Endodermal cell (in vitro differentiated cells): ENCODE results near the gene PNPO. TPM values are rescaled to one million over a fixed set of nuclear protein-coding genes. Genes with fewer than 3 reads are reported as not detected.

Experiments
- DNase-seq: peaks from one replicate; pipeline ENCODE4 v3.0.0-alpha.2; 2017
- H3K27ac ChIP-seq: 2 replicates; pipeline ENCODE4 v1.5.1; 2013; ENCODE audit warnings: mild to moderate bottlenecking, low read depth, low read length, moderate library complexity
- H3K27me3 ChIP-seq: 2 replicates; pipeline ENCODE4 v1.6.1; 2013; ENCODE audit warnings: mild to moderate bottlenecking, low read length, moderate library complexity; ENCODE audit not compliant: insufficient read depth, control insufficient read depth, poor library complexity, severe bottlenecking
- H3K36me3 ChIP-seq: 2 replicates; pipeline ENCODE4 v1.7.0; 2013; ENCODE audit warnings: mild to moderate bottlenecking, low read length, moderate library complexity; ENCODE audit not compliant: control insufficient read depth, insufficient read depth
- H3K4me1 ChIP-seq: one replicate; pipeline ENCODE4 v1.7.0; 2013; ENCODE audit warnings: low read length; ENCODE audit not compliant: control insufficient read depth, insufficient read depth
- H3K4me3 ChIP-seq: 2 replicates; pipeline ENCODE4 v1.5.1; 2013; ENCODE audit warnings: mild to moderate bottlenecking, low read length, moderate library complexity
- H3K9ac ChIP-seq: 2 replicates; pipeline ENCODE4 v1.6.1; 2013; ENCODE audit warnings: mild to moderate bottlenecking, low read length, moderate library complexity; ENCODE audit not compliant: poor library complexity, severe bottlenecking; ENCODE audit errors: extremely low read depth
- H3K9me3 ChIP-seq: 2 replicates; pipeline ENCODE4 v1.6.1; 2013; ENCODE audit warnings: mild to moderate bottlenecking, low read length, moderate library complexity; ENCODE audit not compliant: control insufficient read depth
- H3K27ac Mint-ChIP-seq: 2 replicates; pipeline ENCODE4 v1.8.0; 2020; ENCODE audit warnings: mixed read lengths
- H3K27me3 Mint-ChIP-seq: 2 replicates; pipeline ENCODE4 v1.8.0; 2021; ENCODE audit warnings: mild to moderate bottlenecking, mixed read lengths; ENCODE audit not compliant: insufficient read depth
- H3K36me3 Mint-ChIP-seq: 2 replicates; pipeline ENCODE4 v1.8.0; 2020; ENCODE audit warnings: low read depth, mixed read lengths
- H3K4me1 Mint-ChIP-seq: 2 replicates; pipeline ENCODE4 v1.8.0; 2020; ENCODE audit warnings: mixed read lengths
- H3K4me3 Mint-ChIP-seq: 2 replicates; pipeline ENCODE4 v1.8.0; 2020; ENCODE audit warnings: mild to moderate bottlenecking, moderate library complexity, mixed read lengths
- H3K9me3 Mint-ChIP-seq: 2 replicates; pipeline ENCODE4 v1.8.0; 2020; ENCODE audit warnings: mild to moderate bottlenecking, mixed read lengths
- WGBS, 2 experiments: methylation state at CpG; one replicate each; pipeline versions ENCODE4 v1.1.5 to v1.1.7; 2013; ENCODE audit warnings: missing lambda C conversion rate in 2 of 2, mixed read lengths in 1 of 2; ENCODE audit not compliant: insufficient coverage in 1 of 2, insufficient read length in 1 of 2; 5-methylcytosine and 5-hydroxymethylcytosine counted together
- total RNA-seq, 2 donors: library from RNA; stranded (reverse); fragmentation: NEBNext Ultra II Directional in 1 of 2; extraction: Animal tissue kit (Norgen Biotek cat#: 25700) in 1 of 2; gene quantifications; 2 replicates in 1 of 2; 3 replicates in 1 of 2; pipeline ENCODE4 v1.2.1, GENCODE V29; 2021
- TF ChIP-seq, protein P1 (sequence below): fragments of 200-600 bp; sonication (generic); conservative IDR thresholded peaks from 2 replicates; pipeline ENCODE4 v1.5.0; 2021; ENCODE audit warnings: antibody characterized with exemption, mild to moderate bottlenecking

Gene PNPO
- total RNA-seq, 2 donors from 2014 or later, result 8.5 to 10.4 TPM

DNA sequence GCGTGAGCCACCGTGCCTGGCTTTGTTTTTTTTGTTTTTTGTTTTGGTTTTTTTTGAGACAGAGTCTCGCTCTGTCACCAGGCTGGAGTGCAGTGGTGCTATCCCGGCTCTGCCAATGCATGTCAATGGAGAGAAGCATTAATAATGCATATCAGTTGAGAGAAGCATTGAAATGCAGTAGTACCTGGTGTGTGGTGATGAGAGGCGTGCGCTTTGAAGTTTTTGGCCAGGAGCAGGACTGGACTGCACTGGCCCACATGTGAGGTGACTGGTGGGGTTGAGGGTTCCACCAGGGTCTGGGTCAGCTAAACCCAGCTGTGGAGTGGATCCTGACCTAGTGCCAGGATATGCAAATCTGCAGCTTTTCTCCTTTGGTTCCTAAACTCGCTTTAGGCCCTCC is 39.9 kb upstream of the PNPO start:
- Mint-ChIP-seq H3K27ac (peak overlapping the region; percentile 80), H3K4me3 (peak overlapping the region; percentile 13)

DNA sequence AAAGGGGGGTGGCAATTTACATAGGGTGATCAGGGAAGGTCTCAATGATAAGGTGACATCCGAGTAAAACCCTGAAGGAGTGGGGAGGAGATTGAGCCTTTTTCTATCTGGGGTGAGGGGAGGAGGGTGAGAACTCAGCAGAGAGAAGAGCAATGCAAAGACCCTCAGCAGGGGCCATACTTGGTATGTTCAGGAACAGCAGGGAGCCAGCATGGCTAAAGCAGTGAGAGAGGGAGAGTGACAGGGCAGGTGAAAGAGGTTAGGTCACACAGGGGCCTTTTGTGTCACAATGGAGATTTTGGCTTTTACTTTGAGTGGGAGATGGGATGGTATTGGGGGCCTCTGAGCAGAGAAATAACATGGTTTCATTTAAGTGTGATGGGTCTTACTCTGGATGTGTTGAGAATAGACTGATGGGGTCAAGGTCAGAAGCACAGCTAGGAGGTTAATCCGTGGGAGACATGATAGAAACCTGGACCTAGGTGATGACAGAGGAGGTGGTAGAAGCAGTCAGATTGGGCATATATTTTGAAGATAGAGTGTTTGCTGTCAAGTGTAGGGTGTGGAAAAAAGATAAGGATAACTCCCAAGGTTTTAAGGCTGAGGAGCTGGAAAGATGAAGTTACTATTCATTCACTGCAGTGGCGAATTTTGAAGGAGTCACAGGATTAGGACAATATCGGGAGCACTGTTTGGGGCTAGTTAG is 39.2 kb upstream of the PNPO start:
- H3K27me3 Mint-ChIP-seq, result no peaks in the 10 kb centered on the region
- TF ChIP-seq, protein P1, sequence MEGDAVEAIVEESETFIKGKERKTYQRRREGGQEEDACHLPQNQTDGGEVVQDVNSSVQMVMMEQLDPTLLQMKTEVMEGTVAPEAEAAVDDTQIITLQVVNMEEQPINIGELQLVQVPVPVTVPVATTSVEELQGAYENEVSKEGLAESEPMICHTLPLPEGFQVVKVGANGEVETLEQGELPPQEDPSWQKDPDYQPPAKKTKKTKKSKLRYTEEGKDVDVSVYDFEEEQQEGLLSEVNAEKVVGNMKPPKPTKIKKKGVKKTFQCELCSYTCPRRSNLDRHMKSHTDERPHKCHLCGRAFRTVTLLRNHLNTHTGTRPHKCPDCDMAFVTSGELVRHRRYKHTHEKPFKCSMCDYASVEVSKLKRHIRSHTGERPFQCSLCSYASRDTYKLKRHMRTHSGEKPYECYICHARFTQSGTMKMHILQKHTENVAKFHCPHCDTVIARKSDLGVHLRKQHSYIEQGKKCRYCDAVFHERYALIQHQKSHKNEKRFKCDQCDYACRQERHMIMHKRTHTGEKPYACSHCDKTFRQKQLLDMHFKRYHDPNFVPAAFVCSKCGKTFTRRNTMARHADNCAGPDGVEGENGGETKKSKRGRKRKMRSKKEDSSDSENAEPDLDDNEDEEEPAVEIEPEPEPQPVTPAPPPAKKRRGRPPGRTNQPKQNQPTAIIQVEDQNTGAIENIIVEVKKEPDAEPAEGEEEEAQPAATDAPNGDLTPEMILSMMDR, result no peak
- Histone ChIP-seq H3K9me3 (no peaks in the 10 kb centered on the region), H3K9ac (no peak overlapping the region), H3K27me3 (no peaks in the 10 kb centered on the region), H3K36me3 (no peaks in the 10 kb centered on the region), H3K4me1 (peaks cover 12% of the 10 kb centered on the region), H3K4me3 (no peak overlapping the region), H3K27ac (no peak overlapping the region)
- H3K36me3 Mint-ChIP-seq, result peaks cover 8% of the 10 kb centered on the region
- H3K9me3 Mint-ChIP-seq, result peaks cover 2% of the 10 kb centered on the region
- peak overlapping the region; percentile 80 for H3K27ac Mint-ChIP-seq
- peak; percentile 97 for DNase-seq
- WGBS, 2 experiments, result 27 to 50% methylated on average over 3 to 4 of the region's 4 CpGs
- H3K4me3 Mint-ChIP-seq, result peak overlapping the region; percentile 13
- peaks cover 58% of the 10 kb centered on the region for H3K4me1 Mint-ChIP-seq

More for the DNA sequence above, 39.9 kb upstream of the PNPO start:
- H3K4me3 ChIP-seq, result no peak overlapping the region
- TF ChIP-seq, protein P1, result no peak
- DNase-seq, result peak; percentile 74
- H3K27me3 ChIP-seq, result no peaks in the 10 kb centered on the region
- no peaks in the 10 kb centered on the region for H3K36me3 ChIP-seq
- Mint-ChIP-seq H3K27me3 (no peaks in the 10 kb centered on the region), H3K9me3 (peaks cover 2% of the 10 kb centered on the region), H3K4me1 (peaks cover 59% of the 10 kb centered on the region), H3K36me3 (peaks cover 8% of the 10 kb centered on the region)
- 59 to 72% methylated on average over 5 to 7 of the region's 7 CpGs for WGBS, 2 experiments
- no peak overlapping the region for H3K27ac ChIP-seq
- peaks cover 12% of the 10 kb centered on the region for H3K4me1 ChIP-seq
- H3K9ac ChIP-seq, result no peak overlapping the region
- H3K9me3 ChIP-seq, result no peaks in the 10 kb centered on the region

DNA sequence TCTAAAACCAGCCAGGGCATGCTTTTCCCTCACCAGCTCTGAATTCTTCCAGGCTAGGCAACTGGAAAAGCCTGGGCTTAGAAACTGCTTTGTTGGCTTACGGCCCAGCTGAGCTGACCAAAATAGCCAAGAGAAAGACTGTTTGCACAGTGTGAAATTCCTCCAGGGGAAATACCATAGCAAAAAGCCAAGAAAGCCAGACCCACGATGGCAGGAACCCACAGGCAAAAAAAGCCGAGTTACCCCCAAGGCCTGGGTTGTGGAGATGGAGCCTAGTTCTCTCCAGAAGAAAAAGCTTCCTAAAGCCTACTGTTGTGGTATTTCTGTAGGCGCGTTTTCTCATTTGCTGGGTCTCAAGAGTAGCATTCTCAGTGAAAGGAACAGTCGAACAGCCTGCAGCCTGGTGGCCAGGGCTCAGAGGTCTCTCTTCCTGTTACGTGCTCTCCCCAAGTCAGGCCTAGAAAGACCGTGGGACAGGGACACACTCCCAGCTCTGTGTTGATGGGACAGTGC is 36.1 kb upstream of the PNPO start:
- peaks cover 8% of the 10 kb centered on the region for H3K4me1 ChIP-seq
- Mint-ChIP-seq H3K9me3 (peaks cover 2% of the 10 kb centered on the region), H3K27ac (peak overlapping the region; percentile 82), H3K4me3 (no peak overlapping the region), H3K27me3 (no peaks in the 10 kb centered on the region), H3K36me3 (peaks cover 21% of the 10 kb centered on the region), H3K4me1 (peaks cover 44% of the 10 kb centered on the region)
- H3K36me3 ChIP-seq, result peaks cover 4% of the 10 kb centered on the region
- no peak overlapping the region for H3K4me3 ChIP-seq
- H3K9me3 ChIP-seq, result no peaks in the 10 kb centered on the region
- TF ChIP-seq, protein P1, result no peak
- peak overlapping the region; percentile 33 for H3K9ac ChIP-seq
- H3K27ac ChIP-seq, result peak overlapping the region; percentile 40
- peak; percentile 75 for DNase-seq
- no peaks in the 10 kb centered on the region for H3K27me3 ChIP-seq
- WGBS, 2 experiments, result 75 to 86% methylated on average over 5 to 8 of the region's 8 CpGs
